Measurements from ENCODE around the gene PGAP3.
A peak's percentile ranks its signal among the peaks of the same experiment; 100 is the strongest.
"Not testable (repeated sequence)": the region's sequence is repeated elsewhere in the genome, so short reads cannot be mapped to it uniquely, and the experiment has no call there.

The PGAP3 gene

GRCh38 chr17:39714234-39714633, 26.4 kb upstream of the PGAP3 start:
- DNase-seq, result no peak

GRCh38 chr17:39711851-39712250, 24.0 kb upstream of the PGAP3 start:
- DNase-seq, result no peak

GRCh38 chr17:39711071-39711470, 23.2 kb upstream of the PGAP3 start:
- DNase-seq, result not testable (repeated sequence)

- no peak for DNase-seq
Observed at GRCh38 chr17:39709998-39710964, 22.4 kb upstream of the PGAP3 start.

- DNase-seq, result no peak
Observed at GRCh38 chr17:39709319-39709997, 21.6 kb upstream of the PGAP3 start.

GRCh38 chr17:39706921-39707337, 19.1 kb upstream of the PGAP3 start:
- DNase-seq, result peak in 1 of 5 experiments; percentile 73

- DNase-seq, result no peak
Observed at GRCh38 chr17:39706383-39706782, 18.5 kb upstream of the PGAP3 start.

- no peak for DNase-seq
Observed at GRCh38 chr17:39705786-39706348, 18.0 kb upstream of the PGAP3 start.

GRCh38 chr17:39704821-39705551, 17.1 kb upstream of the PGAP3 start:
- no peak for DNase-seq

- no peak for DNase-seq
Observed at GRCh38 chr17:39703913-39704312, 16.1 kb upstream of the PGAP3 start.

GRCh38 chr17:39702901-39703893, 15.3 kb upstream of the PGAP3 start:
- DNase-seq, result no peak

GRCh38 chr17:39701784-39702422, 14.0 kb upstream of the PGAP3 start:
- no peak for DNase-seq

GRCh38 chr17:39701012-39701783, 13.3 kb upstream of the PGAP3 start:
- no peak for DNase-seq

GRCh38 chr17:39700148-39700987, 12.5 kb upstream of the PGAP3 start:
- DNase-seq, result no peak

- DNase-seq, result no peak
Observed at GRCh38 chr17:39699818-39700147, 11.9 kb upstream of the PGAP3 start, which contains the start of gene ERBB2. Gene ERBB2 (plus strand): TSS chr17:39700064. CDS start chr17:39700239, 175 bp downstream.

- not testable (repeated sequence) for DNase-seq
Observed at GRCh38 chr17:39699157-39699817, 11.4 kb upstream of the PGAP3 start.

GRCh38 chr17:39697961-39698360, 10.1 kb upstream of the PGAP3 start:
- DNase-seq, result no peak

- DNase-seq, result no peak
Observed at GRCh38 chr17:39696731-39697130, 8.9 kb upstream of the PGAP3 start.

GRCh38 chr17:39695089-39695474, 7.2 kb upstream of the PGAP3 start:
- DNase-seq, result no peak

Data from T-helper 2 cell (primary cell).